H1 (cell line): ENCODE results near the gene FZD8. TPM values are rescaled to one million over a fixed set of nuclear protein-coding genes. Genes with fewer than 3 reads are reported as not detected.

Experiments used
- SUZ12 ChIP-seq: fragments of 200-600 bp; sonication (generic); IDR thresholded peaks from 2 replicates; pipeline ENCODE4 v1.6.1; 2012; ENCODE audit warnings: mild to moderate bottlenecking, inconsistent platforms, low read length, moderate library complexity, mixed read lengths
- polyA plus RNA-seq, 7 experiments: library from polyadenylated mRNA; depleted of rRNA in 3 of 7; stranded (reverse) in 5 of 7; unstranded in 2 of 7; fragments of >200 nt in 5 of 7; fragments of 200-250 nt in 2 of 7; gene quantifications; 1 replicate in 5 of 7; 2 replicates in 1 of 7; 4 replicates in 1 of 7; pipeline versions ENCODE4 v1.2.1 to v1.2.3, GENCODE V29; 2011 to 2013; ENCODE audit warnings: missing spikeins in 2 of 7, mixed read lengths in 2 of 7
- total RNA-seq: library from RNA; stranded (reverse); fragmentation: NEBNext Ultra II Directional; extraction: Animal tissue kit (Norgen Biotek cat#: 25700); gene quantifications from 2 replicates; pipeline ENCODE4 v1.2.1, GENCODE V29; 2021

FZD8 gene
- total and polyA plus RNA-seq, 2 of the 8 experiments (the other 6 are each of a cell fraction or from before 2014, with no cell fraction given): 4.8 to 7.1 TPM

GRCh38 chr10:35633006-35633980 is 8.8 kb downstream of the FZD8 start (continued):
- no peak for TF ChIP-seq SUZ12
